NCI-H128 (cell line): ENCODE results near the gene MMP3.

Source experiments
- DNase-seq: peaks from one replicate; lab custom pipeline; 2025; ENCODE audit not compliant: unreplicated experiment; lab: John Stamatoyannopoulos, UW

The MMP3 gene

GRCh38 chr11:102791271-102792036, 52.0 kb downstream of the MMP3 start:
- no peak for DNase-seq

GRCh38 chr11:102788334-102788995, 54.9 kb downstream of the MMP3 start:
- DNase-seq = no peak
